22Rv1 (cell line): ENCODE measurements around the gene FARP1.

ENCODE experiments used
- ZFX ChIP-seq: fragments of 450-650 bp; IDR thresholded peaks from 2 replicates; pipeline ENCODE4 v1.6.1; 2017; ENCODE audit warnings: antibody characterized with exemption, borderline replicate concordance
- TF ChIP-seq, protein P1 (sequence below): fragments of 450-650 bp; IDR thresholded peaks from 2 replicates; pipeline ENCODE4 v1.5.1; 2017; ENCODE audit warnings: mild to moderate bottlenecking

DNA sequence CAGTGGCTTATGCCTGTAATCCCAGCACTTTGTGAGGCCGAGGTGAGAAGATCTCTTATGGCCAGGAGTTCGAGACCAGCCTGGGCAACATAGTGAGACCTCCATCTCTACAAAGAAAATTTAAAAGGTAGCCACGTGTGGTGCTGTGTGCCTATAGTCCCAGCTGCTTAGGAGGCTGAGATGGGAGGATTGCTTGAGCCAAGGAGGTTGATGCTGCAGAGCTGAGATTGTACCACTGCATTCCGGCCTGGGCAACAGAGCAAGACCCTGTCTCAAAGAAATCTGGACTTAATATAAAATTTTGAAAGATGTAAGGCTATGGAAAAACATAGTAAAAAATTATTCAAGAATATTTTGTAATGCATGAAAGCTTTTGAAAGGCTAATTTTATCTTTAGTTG, 99.5 kb downstream of the FARP1 start:
- TF ChIP-seq, protein P1, sequence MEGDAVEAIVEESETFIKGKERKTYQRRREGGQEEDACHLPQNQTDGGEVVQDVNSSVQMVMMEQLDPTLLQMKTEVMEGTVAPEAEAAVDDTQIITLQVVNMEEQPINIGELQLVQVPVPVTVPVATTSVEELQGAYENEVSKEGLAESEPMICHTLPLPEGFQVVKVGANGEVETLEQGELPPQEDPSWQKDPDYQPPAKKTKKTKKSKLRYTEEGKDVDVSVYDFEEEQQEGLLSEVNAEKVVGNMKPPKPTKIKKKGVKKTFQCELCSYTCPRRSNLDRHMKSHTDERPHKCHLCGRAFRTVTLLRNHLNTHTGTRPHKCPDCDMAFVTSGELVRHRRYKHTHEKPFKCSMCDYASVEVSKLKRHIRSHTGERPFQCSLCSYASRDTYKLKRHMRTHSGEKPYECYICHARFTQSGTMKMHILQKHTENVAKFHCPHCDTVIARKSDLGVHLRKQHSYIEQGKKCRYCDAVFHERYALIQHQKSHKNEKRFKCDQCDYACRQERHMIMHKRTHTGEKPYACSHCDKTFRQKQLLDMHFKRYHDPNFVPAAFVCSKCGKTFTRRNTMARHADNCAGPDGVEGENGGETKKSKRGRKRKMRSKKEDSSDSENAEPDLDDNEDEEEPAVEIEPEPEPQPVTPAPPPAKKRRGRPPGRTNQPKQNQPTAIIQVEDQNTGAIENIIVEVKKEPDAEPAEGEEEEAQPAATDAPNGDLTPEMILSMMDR: no peak
- TF ChIP-seq ZFX: no peak
